Measurements from ENCODE around the gene TMEM200C. TPM values are rescaled to one million over a fixed set of nuclear protein-coding genes. Genes with fewer than 3 reads are reported as not detected.

Gene TMEM200C
- total RNA-seq, 1 donor: under 0.01 TPM

- TF ChIP-seq CTCF (IDR thresholded peaks at IDR 0.05; ENCODE audit: extremely low read depth, low read depth, low read length): no peak
- DNase-seq (ENCODE audit: insufficient read length, low spot score, missing footprints): no peak
- Histone ChIP-seq H3K4me2 (ENCODE audit: insufficient read depth, low read length) (no peak overlapping the region), H3K27ac (ENCODE audit: low read depth, low read length) (no peak overlapping the region), H2AFZ (ENCODE audit: low read length) (no peak overlapping the region), H3K4me1 (ENCODE audit: insufficient read depth, low read length) (no peaks in the 10 kb centered on the region), H3K79me2 (ENCODE audit: insufficient read depth, low read length) (no peaks in the 10 kb centered on the region), H3K4me3 (ENCODE audit: insufficient read depth, low read length) (no peak overlapping the region), H3K9me3 (ENCODE audit: low read depth, low read length) (no peaks in the 10 kb centered on the region), H4K20me1 (ENCODE audit: insufficient read depth, low read length) (no peaks in the 10 kb centered on the region), H3K36me3 (ENCODE audit: insufficient read depth, low read length) (no peaks in the 10 kb centered on the region), H3K27me3 (ENCODE audit: insufficient read depth, low read length) (no peaks in the 10 kb centered on the region)
Measured at GRCh38 chr18:5941890-5942289, 46.6 kb upstream of the TMEM200C start.

- Histone ChIP-seq H3K4me3 (ENCODE audit: insufficient read depth, low read length) (no peak overlapping the region), H3K4me2 (ENCODE audit: insufficient read depth, low read length) (no peak overlapping the region), H3K9me3 (ENCODE audit: low read depth, low read length) (no peaks in the 10 kb centered on the region), H3K27me3 (ENCODE audit: insufficient read depth, low read length) (no peaks in the 10 kb centered on the region), H3K36me3 (ENCODE audit: insufficient read depth, low read length) (no peaks in the 10 kb centered on the region), H3K4me1 (ENCODE audit: insufficient read depth, low read length) (no peaks in the 10 kb centered on the region), H4K20me1 (ENCODE audit: insufficient read depth, low read length) (no peaks in the 10 kb centered on the region), H3K27ac (ENCODE audit: low read depth, low read length) (no peak overlapping the region), H3K79me2 (ENCODE audit: insufficient read depth, low read length) (no peaks in the 10 kb centered on the region), H2AFZ (ENCODE audit: low read length) (no peak overlapping the region)
- DNase-seq (ENCODE audit: insufficient read length, low spot score, missing footprints): no peak
- TF ChIP-seq CTCF (IDR thresholded peaks at IDR 0.05; ENCODE audit: extremely low read depth, low read depth, low read length): no peak
Measured at GRCh38 chr18:5939801-5940667, 44.7 kb upstream of the TMEM200C start.

- no peak overlapping the region for H3K4me3 ChIP-seq (ENCODE audit: insufficient read depth, low read length)
- no peak overlapping the region for H2AFZ ChIP-seq (ENCODE audit: low read length)
- no peaks in the 10 kb centered on the region for H3K36me3 ChIP-seq (ENCODE audit: insufficient read depth, low read length)
- no peaks in the 10 kb centered on the region for H3K27me3 ChIP-seq (ENCODE audit: insufficient read depth, low read length)
- H3K79me2 ChIP-seq (ENCODE audit: insufficient read depth, low read length): no peaks in the 10 kb centered on the region
- DNase-seq (ENCODE audit: insufficient read length, low spot score, missing footprints): no peak
- no peaks in the 10 kb centered on the region for H3K9me3 ChIP-seq (ENCODE audit: low read depth, low read length)
- H3K4me2 ChIP-seq (ENCODE audit: insufficient read depth, low read length): no peak overlapping the region
- H4K20me1 ChIP-seq (ENCODE audit: insufficient read depth, low read length): no peaks in the 10 kb centered on the region
- no peaks in the 10 kb centered on the region for H3K4me1 ChIP-seq (ENCODE audit: insufficient read depth, low read length)
- TF ChIP-seq CTCF (IDR thresholded peaks at IDR 0.05; ENCODE audit: extremely low read depth, low read depth, low read length): no peak
- H3K27ac ChIP-seq (ENCODE audit: low read depth, low read length): no peak overlapping the region
Measured at GRCh38 chr18:5937795-5938194, 42.5 kb upstream of the TMEM200C start.

GRCh38 chr18:5937121-5937520 is 41.8 kb upstream of the TMEM200C start:
- no peaks in the 10 kb centered on the region for H4K20me1 ChIP-seq (ENCODE audit: insufficient read depth, low read length)
- no peak overlapping the region for H2AFZ ChIP-seq (ENCODE audit: low read length)
- H3K36me3 ChIP-seq (ENCODE audit: insufficient read depth, low read length): no peaks in the 10 kb centered on the region
- H3K27ac ChIP-seq (ENCODE audit: low read depth, low read length): no peak overlapping the region
- H3K4me2 ChIP-seq (ENCODE audit: insufficient read depth, low read length): no peak overlapping the region
- no peak for DNase-seq (ENCODE audit: insufficient read length, low spot score, missing footprints)
- H3K79me2 ChIP-seq (ENCODE audit: insufficient read depth, low read length): no peaks in the 10 kb centered on the region
- no peak overlapping the region for H3K4me3 ChIP-seq (ENCODE audit: insufficient read depth, low read length)
- no peaks in the 10 kb centered on the region for H3K9me3 ChIP-seq (ENCODE audit: low read depth, low read length)
- no peaks in the 10 kb centered on the region for H3K4me1 ChIP-seq (ENCODE audit: insufficient read depth, low read length)
- no peaks in the 10 kb centered on the region for H3K27me3 ChIP-seq (ENCODE audit: insufficient read depth, low read length)
- no peak for TF ChIP-seq CTCF (IDR thresholded peaks at IDR 0.05; ENCODE audit: extremely low read depth, low read depth, low read length)
